ENCODE measurements around the gene RRAGA.
"Not testable (repeated sequence)": the region's sequence is repeated elsewhere in the genome, so short reads cannot be mapped to it uniquely, and the experiment has no call there.

Gene RRAGA

GRCh38 chr9:19085295-19085694, 36.1 kb downstream of the RRAGA start:
- DNase-seq (ENCODE audit: low spot score), result peak; percentile 52

GRCh38 chr9:19087106-19088000, 38.1 kb downstream of the RRAGA start:
- DNase-seq (ENCODE audit: low spot score), result no peak

- not testable (repeated sequence) for DNase-seq (ENCODE audit: low spot score)
Measured at GRCh38 chr9:19097431-19097830, 48.2 kb downstream of the RRAGA start.
